PC-3 (cell line): ENCODE data around the gene DLST. TPM values are rescaled to one million over a fixed set of nuclear protein-coding genes. Genes with fewer than 3 reads are reported as not detected.

ENCODE experiments used
- ATAC-seq: fragments of 200-7000 bp; cut with Tn5 transposase; 2 replicates; pipeline ENCODE4 v1.9.1; 2020; ENCODE audit warnings: mild to moderate bottlenecking, moderate library complexity
- BruUV-seq: library from RNA; stranded (reverse); fragments of 400-500 nt; replicated peaks from 2 replicates; lab custom pipeline; 2021; lab: Mats Ljungman, UMichigan
- CTCF ChIA-PET: fragments of 300-600 bp; sonication (Branson Sonifier 250); formaldehyde crosslinking; loops from one replicate; lab custom pipeline; 2022; ENCODE audit warnings: antibody characterized with exemption; lab: Charles Lee
- POLR2A ChIA-PET: fragments of 300-600 bp; sonication (Branson Sonifier 250); formaldehyde crosslinking; loops from one replicate; lab custom pipeline; 2022; ENCODE audit warnings: antibody characterized with exemption; ENCODE audit not compliant: unreplicated experiment; lab: Charles Lee
- DNase-seq: peaks from one replicate; pipeline ENCODE4 v3.0.0-alpha.2; 2015
- H2AFZ ChIP-seq: fragments of 300-600 bp; sonication (generic); 2 replicates; pipeline ENCODE4 v1.6.0; 2016; ENCODE audit warnings: antibody characterized with exemption, low read length
- H3F3A ChIP-seq: fragments of 300-600 bp; sonication (generic); one replicate; pipeline ENCODE4 v1.6.0; 2017; ENCODE audit warnings: antibody characterized with exemption, low read length, control low read depth, mild to moderate bottlenecking; ENCODE audit not compliant: unreplicated experiment
- H3K27ac ChIP-seq: fragments of 300-600 bp; sonication (generic); 2 replicates; pipeline ENCODE4 v1.5.1; 2016; ENCODE audit warnings: mild to moderate bottlenecking, low read length
- H3K27me3 ChIP-seq: fragments of 300-600 bp; sonication (generic); 2 replicates; pipeline ENCODE4 v1.6.1; 2016; ENCODE audit warnings: low read length, mixed read lengths
- H3K36me3 ChIP-seq: fragments of 300-600 bp; sonication (generic); 2 replicates; pipeline ENCODE4 v1.6.1; 2016; ENCODE audit warnings: low read depth, mixed run types, low read length, mixed read lengths
- H3K4me1 ChIP-seq: fragments of 300-600 bp; sonication (generic); 2 replicates; pipeline ENCODE4 v1.5.1; 2016; ENCODE audit warnings: low read length; ENCODE audit not compliant: insufficient read depth
- H3K4me2 ChIP-seq: fragments of 300-600 bp; sonication (generic); 2 replicates; pipeline ENCODE4 v1.6.0; 2016; ENCODE audit warnings: low read length
- H3K4me3 ChIP-seq: fragments of 300-600 bp; sonication (generic); 2 replicates; pipeline ENCODE4 v1.5.1; 2016; ENCODE audit warnings: mild to moderate bottlenecking, low read length, mixed read lengths
- H3K79me2 ChIP-seq: fragments of 300-600 bp; sonication (generic); 2 replicates; pipeline ENCODE4 v1.6.1; 2017; ENCODE audit warnings: low read length, mixed read lengths
- H3K9ac ChIP-seq: fragments of 300-600 bp; sonication (generic); 2 replicates; pipeline ENCODE4 v1.6.0; 2016; ENCODE audit warnings: mild to moderate bottlenecking, low read length
- H3K9me2 ChIP-seq: fragments of 300-600 bp; sonication (generic); replicated peaks from 2 replicates; pipeline ENCODE4 v1.6.1; 2016; ENCODE audit warnings: mixed run types, low read length, mixed read lengths
- H3K9me3 ChIP-seq: fragments of 300-600 bp; sonication (generic); 2 replicates; pipeline ENCODE4 v1.6.1; 2016; ENCODE audit warnings: low read length, mixed read lengths
- H4K20me1 ChIP-seq: fragments of 300-600 bp; sonication (generic); 2 replicates; pipeline ENCODE4 v1.6.1; 2016; ENCODE audit warnings: low read length, mixed read lengths
- CTCF ChIP-seq: fragments of 300-600 bp; sonication (generic); conservative IDR thresholded peaks from 2 replicates; pipeline ENCODE4 v1.5.1; 2017; ENCODE audit warnings: antibody characterized with exemption, low read depth, mild to moderate bottlenecking, low read length
- EZH2 ChIP-seq: fragments of 300-600 bp; sonication (generic); IDR thresholded peaks from one replicate; pipeline ENCODE4 v1.6.1; 2017; ENCODE audit warnings: antibody characterized with exemption, mild to moderate bottlenecking, low read length; ENCODE audit not compliant: unreplicated experiment
- EZH2phosphoT487 ChIP-seq: fragments of 300-600 bp; sonication (generic); IDR thresholded peaks from 2 replicates; pipeline ENCODE4 v1.6.1; 2018; ENCODE audit warnings: mild to moderate bottlenecking, antibody characterized with exemption, low read length, borderline replicate concordance
- intact Hi-C: fragments of 100-400 bp; cut with micrococcal nuclease; formaldehyde crosslinking; loops from 2 replicates; pipeline ENCODE4 v1.9.0; 2023
- total RNA-seq: library from RNA; depleted of rRNA; stranded (reverse); fragments of >200 nt; gene quantifications from 2 replicates; pipeline ENCODE4 v1.2.3, GENCODE V29; 2014

DLST gene
- total RNA-seq, 1 experiment from 2014 or later: 56.9 TPM

DNA sequence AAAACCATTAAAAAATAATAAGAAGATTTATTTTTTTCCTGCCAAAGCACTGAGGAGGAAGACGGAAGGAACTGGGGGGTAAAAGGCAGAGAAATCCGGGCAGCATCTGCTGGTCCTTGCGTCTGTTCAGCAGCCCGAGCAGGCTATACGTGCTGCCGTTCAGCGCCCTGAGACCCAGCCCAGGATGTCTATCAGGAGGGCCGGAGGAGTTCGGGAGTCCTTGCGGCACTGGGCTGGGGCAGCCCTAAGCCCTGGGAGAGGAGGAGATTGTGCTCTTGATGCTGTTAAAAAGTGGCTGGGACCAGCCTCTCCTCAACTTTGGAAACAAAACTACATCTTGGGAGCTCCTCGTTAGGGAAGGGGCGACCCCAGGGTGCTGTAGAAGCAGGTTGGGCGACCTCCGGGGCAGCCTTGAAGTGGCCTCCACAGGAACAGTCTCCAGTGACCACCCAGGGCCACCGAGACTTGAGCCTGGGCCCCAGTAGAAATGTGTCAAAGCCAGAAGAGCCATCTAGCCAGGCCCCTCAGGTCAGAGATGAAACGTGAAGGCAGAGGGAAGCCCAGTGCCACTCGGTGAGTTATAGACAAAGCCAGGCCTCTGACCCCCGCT, 59.3 kb downstream of the DLST start:
- intact Hi-C loops: loop anchor here (10.0 kb wide), 1 partner anchor 144 kb away; no protein-coding TSS in a partner anchor
- Histone ChIP-seq H3K9me3 (no peaks in the 10 kb centered on the region), H3K4me3 (no peak overlapping the region), H3K36me3 (no peaks in the 10 kb centered on the region), H3K9me2 (no peaks in the 10 kb centered on the region), H4K20me1 (no peaks in the 10 kb centered on the region), H2AFZ (no peak overlapping the region), H3K27me3 (no peaks in the 10 kb centered on the region), H3K4me1 (peaks cover 21% of the 10 kb centered on the region), H3K79me2 (no peaks in the 10 kb centered on the region), H3K27ac (no peak overlapping the region), H3K4me2 (no peak overlapping the region), H3F3A (no peaks in the 10 kb centered on the region), H3K9ac (no peak overlapping the region)
- ATAC-seq (no peak), DNase-seq (no peak)
- ChIA-PET CTCF (no interaction called here), POLR2A (no interaction called here)
- BruUV-seq: no TSS peak
- no peak for TF ChIP-seq EZH2phosphoT487
- TF ChIP-seq EZH2: no peak
- no peak for TF ChIP-seq CTCF

GRCh38 chr14:74941676-74942097, 60.0 kb downstream of the DLST start:
- H4K20me1 ChIP-seq: no peaks in the 10 kb centered on the region
- H3K79me2 ChIP-seq: no peaks in the 10 kb centered on the region
- no peak overlapping the region for H3K27ac ChIP-seq
- H3K9me3 ChIP-seq: no peaks in the 10 kb centered on the region
- peaks cover 25% of the 10 kb centered on the region for H3K4me1 ChIP-seq
- ChIA-PET POLR2A (no interaction called here), CTCF (no interaction called here)
- no peak overlapping the region for H2AFZ ChIP-seq
- no peak overlapping the region for H3K9ac ChIP-seq
- H3K36me3 ChIP-seq: no peaks in the 10 kb centered on the region
- H3K4me2 ChIP-seq: no peak overlapping the region
- no peak overlapping the region for H3K4me3 ChIP-seq
- TF ChIP-seq EZH2phosphoT487: no peak
- no peak for TF ChIP-seq CTCF
- no peak for TF ChIP-seq EZH2
- ATAC-seq (no peak), DNase-seq (no peak)
- no peaks in the 10 kb centered on the region for H3K9me2 ChIP-seq
- no peaks in the 10 kb centered on the region for H3F3A ChIP-seq
- no peaks in the 10 kb centered on the region for H3K27me3 ChIP-seq
- BruUV-seq: no TSS peak
- intact Hi-C loops: loop anchor here (10.0 kb wide), 1 partner anchor 143 kb away; no protein-coding TSS in a partner anchor

DNA sequence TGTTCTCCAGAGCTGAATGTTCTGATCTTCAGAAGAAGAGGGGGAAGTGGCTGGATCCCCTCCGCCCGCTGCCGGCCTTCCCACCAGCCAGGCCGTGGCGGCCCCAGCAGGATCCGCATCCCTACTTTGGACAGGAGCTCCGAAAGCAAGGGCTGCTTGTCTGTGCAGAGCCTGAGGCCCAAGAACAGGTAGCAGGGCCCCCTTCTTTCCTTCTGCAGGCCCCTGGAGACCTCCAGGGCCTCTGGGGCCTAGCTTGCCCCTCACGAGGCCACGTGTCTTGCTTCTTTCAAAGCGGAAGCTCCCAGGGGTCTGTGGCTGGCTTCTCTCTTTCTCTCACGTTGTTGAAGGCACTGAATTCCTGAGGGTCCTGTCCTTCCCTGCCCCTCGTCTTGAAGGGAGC, 60.5 kb downstream of the DLST start:
- Histone ChIP-seq H3F3A (no peaks in the 10 kb centered on the region), H3K4me2 (no peak overlapping the region), H3K27me3 (no peaks in the 10 kb centered on the region), H3K4me3 (no peak overlapping the region), H3K9me2 (no peaks in the 10 kb centered on the region), H3K9me3 (no peaks in the 10 kb centered on the region), H3K4me1 (peaks cover 25% of the 10 kb centered on the region), H2AFZ (no peak overlapping the region), H3K27ac (no peak overlapping the region), H3K9ac (no peak overlapping the region), H3K36me3 (no peaks in the 10 kb centered on the region), H4K20me1 (no peaks in the 10 kb centered on the region), H3K79me2 (no peaks in the 10 kb centered on the region)
- ChIA-PET CTCF (no interaction called here), POLR2A (no interaction called here)
- ATAC-seq (no peak), DNase-seq (no peak)
- TF ChIP-seq EZH2: no peak
- no peak for TF ChIP-seq CTCF
- TF ChIP-seq EZH2phosphoT487: no peak
- intact Hi-C loops: loop anchor here (10.0 kb wide), 1 partner anchor 143 kb away; no protein-coding TSS in a partner anchor
- no TSS peak for BruUV-seq
